SW480 (cell line): ENCODE measurements around the gene CHIA.

Experiments used
- DNase-seq: peaks from one replicate; pipeline ENCODE4 v3.0.0-alpha.2; 2016; ENCODE audit warnings: low spot score

Gene CHIA

DNA sequence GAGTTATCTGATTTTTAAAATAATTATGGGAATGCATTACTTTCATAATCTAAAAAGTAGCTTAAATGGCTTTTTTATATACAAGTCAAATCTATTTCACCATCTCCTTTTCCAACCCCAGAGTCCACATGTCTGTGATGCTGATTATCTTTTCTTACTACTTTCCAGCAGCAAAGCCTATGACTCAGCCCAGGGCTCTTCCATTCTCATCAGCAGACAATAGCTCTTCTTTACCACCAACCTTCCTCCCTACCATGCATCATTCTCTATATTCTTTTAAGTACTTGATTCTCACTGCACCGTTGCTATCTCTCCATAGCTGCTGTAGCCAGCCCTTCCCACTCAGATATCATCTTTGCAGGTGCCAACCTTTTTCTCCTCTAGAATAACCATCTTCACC lies 75.6 kb downstream of the CHIA start:
- no peak for DNase-seq

DNA sequence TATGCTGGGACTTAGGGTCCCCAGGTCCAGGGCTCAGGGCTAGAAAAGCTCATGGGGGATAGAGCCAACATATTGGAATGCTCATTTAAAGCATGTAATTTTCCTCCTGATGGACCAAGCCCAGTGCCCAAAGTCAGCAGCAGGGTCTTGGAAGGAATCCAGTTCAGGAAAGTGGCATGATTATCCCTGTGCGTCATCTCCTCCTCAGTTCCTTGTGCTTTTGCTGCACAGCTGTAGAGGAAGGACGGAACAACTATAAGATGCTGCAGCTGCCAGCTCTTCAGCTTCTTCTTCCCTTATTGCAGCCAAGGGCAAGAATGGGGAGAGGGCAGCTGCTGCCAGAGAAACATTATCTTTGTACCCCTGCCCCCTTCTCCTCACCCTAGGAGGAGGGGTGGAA lies 78.5 kb downstream of the CHIA start:
- DNase-seq: no peak

GRCh38 chr1:111369645-111370044 lies 79.0 kb downstream of the CHIA start:
- DNase-seq: no peak
